GM12891 (cell line): Measurements from ENCODE around the gene CLDN24.

Source experiments
- POLR2A ChIP-seq: IDR thresholded peaks from 2 replicates; pipeline ENCODE4 v1.6.1; 2011; ENCODE audit warnings: low read depth, low read length, control low read depth
- POLR2AphosphoS5 ChIP-seq: IDR thresholded peaks from 2 replicates; pipeline ENCODE4 v1.6.1; 2011; ENCODE audit warnings: low read depth, low read length, control low read depth
- SPI1 ChIP-seq: IDR thresholded peaks from 2 replicates; pipeline ENCODE4 v1.6.1; 2011; ENCODE audit warnings: low read depth, low read length, control low read depth
- TAF1 ChIP-seq: IDR thresholded peaks from 2 replicates; pipeline ENCODE4 v1.6.1; 2011; ENCODE audit warnings: low read depth, low read length, control low read depth

DNA sequence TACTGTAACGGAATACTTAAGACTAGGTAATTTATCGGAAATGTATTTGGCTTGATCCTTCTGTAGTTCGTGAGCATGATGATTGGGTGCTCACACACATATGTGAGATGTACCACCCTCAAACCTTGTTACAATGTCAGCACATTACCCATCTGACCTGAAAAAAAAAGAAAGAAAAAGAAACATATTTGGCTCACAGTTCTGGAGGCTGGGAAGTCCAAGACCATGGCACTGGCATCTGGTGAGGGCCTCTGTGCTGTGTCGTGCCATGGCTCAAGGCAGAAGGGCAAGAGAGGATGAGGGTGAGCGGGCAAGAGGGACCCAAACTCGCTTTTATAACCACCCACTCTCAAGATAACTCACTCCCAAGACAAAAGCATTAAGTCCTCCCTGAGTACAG is 7.0 kb upstream of the CLDN24 start:
- TF ChIP-seq POLR2AphosphoS5 = no peak
- TF ChIP-seq TAF1 = no peak
- TF ChIP-seq POLR2A = no peak
- TF ChIP-seq SPI1 = no peak
